Brain microvascular endothelial cell (primary cell): ENCODE results near the gene BMP15.
A peak's percentile ranks its signal among the peaks of the same experiment; 100 is the strongest.

Source experiments
- DNase-seq: peaks from one replicate; pipeline ENCODE4 v3.0.0-alpha.2; 2020
- H3K27ac ChIP-seq: fragments of 250-450 bp; sonication (Bioruptor Pico); 2 replicates; pipeline ENCODE4 v1.5.1; 2020; ENCODE audit warnings: mild to moderate bottlenecking, moderate library complexity
- H3K27me3 ChIP-seq: fragments of 250-450 bp; sonication (Bioruptor Pico); replicated peaks from 2 replicates; pipeline ENCODE4 v1.5.1; 2020; ENCODE audit warnings: mild to moderate bottlenecking
- H3K36me3 ChIP-seq: fragments of 250-450 bp; sonication (Bioruptor Pico); replicated peaks from 2 replicates; pipeline ENCODE4 v1.5.1; 2020; ENCODE audit warnings: mild to moderate bottlenecking
- H3K4me3 ChIP-seq: 2 replicates; pipeline ENCODE4 v1.5.1; 2011; ENCODE audit warnings: low read depth, mild to moderate bottlenecking, control low read depth, low read length, moderate library complexity
- in situ Hi-C: cut with HindIII; loops from 2 replicates; pipeline ENCODE4 v1.10.0; 2017; ENCODE audit warnings: low sequenced_read_pairs, low pct_ligation_motif_present
- TF ChIP-seq, protein P1 (sequence below): IDR thresholded peaks from 2 replicates; pipeline ENCODE4 v1.5.1; 2011; ENCODE audit warnings: low read depth, mild to moderate bottlenecking, moderate library complexity, low read length, control low read depth, inconsistent platforms; ENCODE audit errors: missing control alignments

BMP15 gene

DNA sequence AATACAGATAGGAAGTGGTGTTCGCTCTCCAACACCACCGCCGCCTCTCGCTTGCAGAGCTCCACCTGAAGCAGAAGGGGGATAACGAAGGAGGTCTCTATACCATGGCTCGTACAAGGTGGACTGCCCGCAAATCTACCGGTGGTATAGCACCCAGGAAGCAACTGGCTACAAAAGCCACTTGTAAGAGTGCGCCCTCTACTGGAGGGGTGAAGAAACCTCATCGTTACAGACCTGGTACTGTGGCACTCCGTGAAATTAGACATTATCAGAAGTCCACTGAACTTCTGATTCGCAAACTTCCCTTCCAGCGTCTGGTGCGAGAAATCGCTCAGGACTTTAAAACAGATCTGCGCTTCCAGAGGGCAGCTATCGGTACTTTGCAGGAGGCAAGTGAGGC, 5.2 kb upstream of the BMP15 start:
- Histone ChIP-seq H3K36me3 (no peaks in the 10 kb centered on the region), H3K27me3 (no peaks in the 10 kb centered on the region), H3K27ac (no peak overlapping the region), H3K4me3 (no peak overlapping the region)
- in situ Hi-C loops = no loop called here
- DNase-seq = no peak
- TF ChIP-seq, protein P1, sequence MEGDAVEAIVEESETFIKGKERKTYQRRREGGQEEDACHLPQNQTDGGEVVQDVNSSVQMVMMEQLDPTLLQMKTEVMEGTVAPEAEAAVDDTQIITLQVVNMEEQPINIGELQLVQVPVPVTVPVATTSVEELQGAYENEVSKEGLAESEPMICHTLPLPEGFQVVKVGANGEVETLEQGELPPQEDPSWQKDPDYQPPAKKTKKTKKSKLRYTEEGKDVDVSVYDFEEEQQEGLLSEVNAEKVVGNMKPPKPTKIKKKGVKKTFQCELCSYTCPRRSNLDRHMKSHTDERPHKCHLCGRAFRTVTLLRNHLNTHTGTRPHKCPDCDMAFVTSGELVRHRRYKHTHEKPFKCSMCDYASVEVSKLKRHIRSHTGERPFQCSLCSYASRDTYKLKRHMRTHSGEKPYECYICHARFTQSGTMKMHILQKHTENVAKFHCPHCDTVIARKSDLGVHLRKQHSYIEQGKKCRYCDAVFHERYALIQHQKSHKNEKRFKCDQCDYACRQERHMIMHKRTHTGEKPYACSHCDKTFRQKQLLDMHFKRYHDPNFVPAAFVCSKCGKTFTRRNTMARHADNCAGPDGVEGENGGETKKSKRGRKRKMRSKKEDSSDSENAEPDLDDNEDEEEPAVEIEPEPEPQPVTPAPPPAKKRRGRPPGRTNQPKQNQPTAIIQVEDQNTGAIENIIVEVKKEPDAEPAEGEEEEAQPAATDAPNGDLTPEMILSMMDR = peak; percentile 45

DNA sequence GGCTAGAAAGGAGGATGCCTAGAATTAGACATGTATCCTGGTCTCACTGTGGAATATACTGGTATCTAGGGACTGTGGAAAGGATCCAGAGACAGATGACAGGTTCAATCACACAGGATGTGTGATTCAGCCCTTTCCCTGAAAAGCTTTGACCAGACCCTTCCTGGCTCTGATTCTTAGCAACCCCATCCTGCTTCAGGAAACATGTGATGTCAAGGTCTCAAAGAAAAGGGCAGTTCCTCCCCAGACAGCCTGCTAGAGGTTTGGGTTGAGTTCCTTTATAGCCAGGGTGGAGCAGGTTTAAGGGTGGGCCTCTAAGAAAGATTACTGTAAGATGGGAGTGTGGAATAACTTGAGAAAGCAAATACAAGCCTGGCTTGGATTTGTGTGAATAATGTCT, 3.0 kb downstream of the BMP15 start:
- TF ChIP-seq, protein P1 = no peak
- no peaks in the 10 kb centered on the region for H3K36me3 ChIP-seq
- no peak overlapping the region for H3K4me3 ChIP-seq
- DNase-seq = no peak
- H3K27ac ChIP-seq = no peak overlapping the region
- no peaks in the 10 kb centered on the region for H3K27me3 ChIP-seq
- in situ Hi-C loops = no loop called here

DNA sequence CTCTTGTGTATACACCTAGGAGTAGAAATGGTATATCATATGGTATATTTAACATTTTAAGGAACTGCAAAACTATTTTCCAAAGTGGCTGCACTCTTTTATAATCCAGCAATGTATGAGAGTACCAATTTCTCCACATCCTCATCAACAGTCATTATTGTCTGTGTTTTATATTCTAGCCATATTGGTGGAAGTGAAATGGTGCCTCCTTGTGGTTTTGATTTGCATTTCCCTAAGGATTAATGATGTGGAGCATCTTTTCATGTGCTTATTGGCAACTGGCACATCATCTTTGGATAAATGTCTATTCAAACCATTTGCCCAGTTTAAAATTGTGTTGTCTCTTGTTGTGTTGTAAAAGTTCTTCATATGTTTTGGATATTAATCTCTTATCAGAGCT, 9.6 kb downstream of the BMP15 start:
- peak; percentile 9 for DNase-seq
- TF ChIP-seq, protein P1 = peak; percentile 33
- in situ Hi-C loops = no loop called here
- Histone ChIP-seq H3K27me3 (no peaks in the 10 kb centered on the region), H3K4me3 (no peak overlapping the region), H3K27ac (no peak overlapping the region), H3K36me3 (no peaks in the 10 kb centered on the region)

DNA sequence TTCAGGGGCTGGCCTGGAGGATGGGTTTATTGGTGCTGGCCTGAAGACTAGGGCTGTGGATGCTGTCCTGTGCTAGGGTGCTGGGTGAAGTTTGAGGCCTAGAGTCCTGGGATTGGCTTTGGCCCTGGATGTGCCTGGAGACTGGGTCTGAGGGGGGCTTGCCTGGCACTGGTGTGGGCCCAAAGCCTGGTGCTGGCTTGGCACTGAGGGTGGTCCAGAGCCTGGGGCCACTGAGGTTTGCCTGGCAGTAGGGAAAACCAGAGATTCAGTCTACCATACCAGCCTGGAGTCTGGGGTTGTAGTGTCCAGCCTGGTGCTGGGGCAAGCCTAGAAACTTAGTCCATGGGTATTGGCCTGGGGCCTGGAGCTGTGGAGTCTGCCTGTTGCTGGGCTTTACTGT, 16.6 kb downstream of the BMP15 start:
- no peak overlapping the region for H3K27ac ChIP-seq
- no peak for DNase-seq
- in situ Hi-C loops = no loop called here
- H3K4me3 ChIP-seq = no peak overlapping the region
- TF ChIP-seq, protein P1 = no peak
- no peaks in the 10 kb centered on the region for H3K36me3 ChIP-seq
- no peaks in the 10 kb centered on the region for H3K27me3 ChIP-seq

DNA sequence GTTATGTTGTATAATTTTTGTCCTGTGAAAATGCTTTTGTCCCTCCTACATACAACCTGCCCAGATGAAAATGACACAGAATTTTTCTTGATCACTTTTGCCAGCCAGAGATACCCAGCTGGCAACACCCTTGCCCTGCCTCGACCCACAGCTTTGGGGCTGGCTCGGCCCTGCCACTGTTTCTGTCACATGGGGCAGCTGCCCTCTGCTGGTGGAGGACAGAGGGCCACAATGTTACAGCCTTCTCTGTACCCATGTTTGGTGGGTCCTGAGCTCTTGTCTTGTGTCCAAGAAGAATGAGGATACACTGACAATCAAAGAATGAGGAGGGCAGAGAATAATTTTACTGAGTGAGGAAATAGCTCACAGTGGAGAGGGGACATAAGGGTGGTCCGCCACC, 31.1 kb downstream of the BMP15 start:
- Histone ChIP-seq H3K36me3 (no peaks in the 10 kb centered on the region), H3K4me3 (no peak overlapping the region), H3K27ac (no peak overlapping the region), H3K27me3 (no peaks in the 10 kb centered on the region)
- TF ChIP-seq, protein P1 = peak; percentile 46
- no peak for DNase-seq
- in situ Hi-C loops = no loop called here

DNA sequence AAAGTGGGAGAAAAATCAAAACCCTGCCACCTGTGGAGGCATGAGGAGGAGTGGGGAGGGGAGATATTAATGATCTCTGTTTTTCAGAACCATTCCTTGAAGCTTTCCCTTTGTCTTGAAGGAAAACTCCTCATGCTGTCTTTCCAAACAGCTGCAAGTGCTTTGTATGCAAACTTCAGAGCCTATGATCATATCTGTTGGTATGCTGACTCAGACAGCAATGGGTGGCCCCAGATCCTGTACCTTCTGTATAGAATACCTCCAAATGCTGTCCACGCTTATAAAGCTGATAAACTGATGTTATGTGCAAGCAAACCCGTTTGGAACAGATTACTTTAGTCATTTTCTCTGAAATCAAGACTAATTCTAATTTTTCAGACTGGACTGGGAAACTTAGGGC, 31.9 kb downstream of the BMP15 start:
- no peak overlapping the region for H3K4me3 ChIP-seq
- no peak for DNase-seq
- in situ Hi-C loops = no loop called here
- no peak overlapping the region for H3K27ac ChIP-seq
- H3K27me3 ChIP-seq = no peaks in the 10 kb centered on the region
- no peaks in the 10 kb centered on the region for H3K36me3 ChIP-seq
- TF ChIP-seq, protein P1 = no peak
